Endodermal cell (in vitro differentiated cells): ENCODE data around the gene GNMT. TPM values are rescaled to one million over a fixed set of nuclear protein-coding genes. Genes with fewer than 3 reads are reported as not detected.
A peak's percentile ranks its signal among the peaks of the same experiment; 100 is the strongest.

Source experiments
- DNase-seq: peaks from one replicate; pipeline ENCODE4 v3.0.0-alpha.2; 2017
- H3K27ac ChIP-seq: 2 replicates; pipeline ENCODE4 v1.5.1; 2013; ENCODE audit warnings: mild to moderate bottlenecking, low read depth, low read length, moderate library complexity
- H3K27me3 ChIP-seq: 2 replicates; pipeline ENCODE4 v1.6.1; 2013; ENCODE audit warnings: mild to moderate bottlenecking, low read length, moderate library complexity; ENCODE audit not compliant: insufficient read depth, control insufficient read depth, poor library complexity, severe bottlenecking
- H3K36me3 ChIP-seq: 2 replicates; pipeline ENCODE4 v1.7.0; 2013; ENCODE audit warnings: mild to moderate bottlenecking, low read length, moderate library complexity; ENCODE audit not compliant: control insufficient read depth, insufficient read depth
- H3K4me1 ChIP-seq: one replicate; pipeline ENCODE4 v1.7.0; 2013; ENCODE audit warnings: low read length; ENCODE audit not compliant: control insufficient read depth, insufficient read depth
- H3K4me3 ChIP-seq: 2 replicates; pipeline ENCODE4 v1.5.1; 2013; ENCODE audit warnings: mild to moderate bottlenecking, low read length, moderate library complexity
- H3K9ac ChIP-seq: 2 replicates; pipeline ENCODE4 v1.6.1; 2013; ENCODE audit warnings: mild to moderate bottlenecking, low read length, moderate library complexity; ENCODE audit not compliant: poor library complexity, severe bottlenecking; ENCODE audit errors: extremely low read depth
- H3K9me3 ChIP-seq: 2 replicates; pipeline ENCODE4 v1.6.1; 2013; ENCODE audit warnings: mild to moderate bottlenecking, low read length, moderate library complexity; ENCODE audit not compliant: control insufficient read depth
- H3K27ac Mint-ChIP-seq: 2 replicates; pipeline ENCODE4 v1.8.0; 2020; ENCODE audit warnings: mixed read lengths
- H3K27me3 Mint-ChIP-seq: 2 replicates; pipeline ENCODE4 v1.8.0; 2021; ENCODE audit warnings: mild to moderate bottlenecking, mixed read lengths; ENCODE audit not compliant: insufficient read depth
- H3K36me3 Mint-ChIP-seq: 2 replicates; pipeline ENCODE4 v1.8.0; 2020; ENCODE audit warnings: low read depth, mixed read lengths
- H3K4me1 Mint-ChIP-seq: 2 replicates; pipeline ENCODE4 v1.8.0; 2020; ENCODE audit warnings: mixed read lengths
- H3K4me3 Mint-ChIP-seq: 2 replicates; pipeline ENCODE4 v1.8.0; 2020; ENCODE audit warnings: mild to moderate bottlenecking, moderate library complexity, mixed read lengths
- H3K9me3 Mint-ChIP-seq: 2 replicates; pipeline ENCODE4 v1.8.0; 2020; ENCODE audit warnings: mild to moderate bottlenecking, mixed read lengths
- CTCF ChIP-seq: fragments of 200-600 bp; sonication (generic); conservative IDR thresholded peaks from 2 replicates; pipeline ENCODE4 v1.5.0; 2021; ENCODE audit warnings: antibody characterized with exemption, mild to moderate bottlenecking
- WGBS, 2 experiments: methylation state at CpG; one replicate each; pipeline versions ENCODE4 v1.1.5 to v1.1.7; 2013; ENCODE audit warnings: missing lambda C conversion rate in 2 of 2, mixed read lengths in 1 of 2; ENCODE audit not compliant: insufficient coverage in 1 of 2, insufficient read length in 1 of 2; 5-methylcytosine and 5-hydroxymethylcytosine counted together
- total RNA-seq, 2 donors: library from RNA; stranded (reverse); fragmentation: NEBNext Ultra II Directional in 1 of 2; extraction: Animal tissue kit (Norgen Biotek cat#: 25700) in 1 of 2; gene quantifications; 2 replicates in 1 of 2; 3 replicates in 1 of 2; pipeline ENCODE4 v1.2.1, GENCODE V29; 2021

GNMT gene
- total RNA-seq, 2 donors from 2014 or later, result 0.75 to 0.84 TPM

GRCh38 chr6:42971746-42972327 is 11.3 kb downstream of the GNMT start:
- peaks cover 4% of the 10 kb centered on the region for H3K4me1 Mint-ChIP-seq
- H3K9me3 Mint-ChIP-seq, result no peaks in the 10 kb centered on the region
- no peak overlapping the region for H3K27ac ChIP-seq
- H3K36me3 Mint-ChIP-seq, result peaks cover 17% of the 10 kb centered on the region
- H3K9me3 ChIP-seq, result no peaks in the 10 kb centered on the region
- no peaks in the 10 kb centered on the region for H3K27me3 ChIP-seq
- H3K9ac ChIP-seq, result no peak overlapping the region
- TF ChIP-seq CTCF, result no peak
- 91 to 97% methylated on average over 3 of the region's 3 CpGs for WGBS, 2 experiments
- H3K4me3 ChIP-seq, result no peak overlapping the region
- H3K27ac Mint-ChIP-seq, result peak overlapping the region; percentile 10
- H3K36me3 ChIP-seq, result peaks cover 4% of the 10 kb centered on the region
- no peaks in the 10 kb centered on the region for H3K4me1 ChIP-seq
- no peaks in the 10 kb centered on the region for H3K27me3 Mint-ChIP-seq
- DNase-seq, result no peak
- H3K4me3 Mint-ChIP-seq, result no peak overlapping the region

- TF ChIP-seq CTCF, result no peak
- Mint-ChIP-seq H3K4me3 (no peak overlapping the region), H3K36me3 (peaks cover 11% of the 10 kb centered on the region), H3K27me3 (no peaks in the 10 kb centered on the region), H3K27ac (no peak overlapping the region), H3K4me1 (peaks cover 9% of the 10 kb centered on the region), H3K9me3 (no peaks in the 10 kb centered on the region)
- WGBS, 2 experiments, result 80 to 93% methylated on average over 3 of the region's 3 CpGs
- Histone ChIP-seq H3K27ac (no peak overlapping the region), H3K9me3 (no peaks in the 10 kb centered on the region), H3K36me3 (peaks cover 4% of the 10 kb centered on the region), H3K9ac (no peak overlapping the region), H3K4me3 (no peak overlapping the region), H3K4me1 (no peaks in the 10 kb centered on the region), H3K27me3 (no peaks in the 10 kb centered on the region)
- DNase-seq, result no peak
Measured at GRCh38 chr6:42973926-42974325, 13.4 kb downstream of the GNMT start.

GRCh38 chr6:42974919-42975505 is 14.5 kb downstream of the GNMT start:
- H3K4me3 ChIP-seq, result no peak overlapping the region
- no peak overlapping the region for H3K27ac ChIP-seq
- Mint-ChIP-seq H3K4me3 (no peak overlapping the region), H3K4me1 (peaks cover 17% of the 10 kb centered on the region), H3K36me3 (peaks cover 11% of the 10 kb centered on the region), H3K27me3 (no peaks in the 10 kb centered on the region), H3K27ac (no peak overlapping the region), H3K9me3 (no peaks in the 10 kb centered on the region)
- H3K36me3 ChIP-seq, result peaks cover 4% of the 10 kb centered on the region
- WGBS, 2 experiments, result 97% methylated on average over 3 to 5 of the region's 5 CpGs
- H3K27me3 ChIP-seq, result no peaks in the 10 kb centered on the region
- no peaks in the 10 kb centered on the region for H3K4me1 ChIP-seq
- no peak for TF ChIP-seq CTCF
- no peak overlapping the region for H3K9ac ChIP-seq
- H3K9me3 ChIP-seq, result no peaks in the 10 kb centered on the region
- DNase-seq, result no peak
